ENCODE measurements around the gene IFFO2.

GRCh38 chr1:18965206-18966173, 9.0 kb upstream of the IFFO2 start:
- TF ChIP-seq CTCF (IDR thresholded peaks at IDR 0.05; ENCODE audit: low read depth, low read length, poor library complexity, severe bottlenecking) (no peak), EZH2phosphoT487 (IDR thresholded peaks at IDR 0.05; ENCODE audit: borderline replicate concordance, low read length) (0 out of 2 replicates have a peak, but pooled peaks have one; percentile 56)

Data from DOHH2 (cell line).